Keratinocyte (primary cell): ENCODE results near the gene VCL. TPM values are rescaled to one million over a fixed set of nuclear protein-coding genes. Genes with fewer than 3 reads are reported as not detected.
A peak's percentile ranks its signal among the peaks of the same experiment; 100 is the strongest.

Experiments
- DNase-seq: peaks from one replicate; pipeline ENCODE4 v3.0.0-alpha.2; 2011; ENCODE audit warnings: low read depth, missing footprints, low spot score
- FAIRE-seq: peaks from 2 replicates; lab custom pipeline; 2011; peaks lifted over from hg19 to GRCh38; lab: Jason Lieb, UNC
- H2AFZ ChIP-seq: 2 replicates; pipeline ENCODE4 v1.6.0; 2012; ENCODE audit warnings: low read length, control low read depth, inconsistent platforms; ENCODE audit not compliant: control insufficient read depth
- H3K27ac ChIP-seq: 2 replicates; pipeline ENCODE4 v1.5.1; 2011; ENCODE audit warnings: low read length; ENCODE audit not compliant: control insufficient read depth, insufficient read depth
- H3K27me3 ChIP-seq: 3 replicates; pipeline ENCODE4 v1.6.0; 2011; ENCODE audit warnings: low read length; ENCODE audit not compliant: control insufficient read depth, insufficient read depth; ENCODE audit errors: extremely low read depth
- H3K36me3 ChIP-seq, 2 experiments: 2 replicates in 1 of 2; 3 replicates in 1 of 2; pipeline ENCODE4 v1.5.1; 2011; ENCODE audit warnings: low read length in 2 of 2, mild to moderate bottlenecking in 1 of 2; ENCODE audit not compliant: control insufficient read depth in 2 of 2, insufficient read depth in 2 of 2; ENCODE audit errors: extremely low read depth in 1 of 2
- H3K4me1 ChIP-seq: 3 replicates; pipeline ENCODE4 v1.5.1; 2011; ENCODE audit warnings: low read length; ENCODE audit not compliant: control insufficient read depth, insufficient read depth; ENCODE audit errors: extremely low read depth
- H3K4me2 ChIP-seq: 3 replicates; pipeline ENCODE4 v1.6.0; 2011; ENCODE audit warnings: low read depth, low read length; ENCODE audit not compliant: control insufficient read depth, insufficient read depth; ENCODE audit errors: extremely low read depth
- H3K4me3 ChIP-seq, 3 experiments: fragments of 200-600 bp in 1 of 3; sonication (generic) in 1 of 3; 2 replicates in 2 of 3; 3 replicates in 1 of 3; pipeline ENCODE4 v1.5.1; 2011 to 2016; ENCODE audit warnings: low read length in 3 of 3, mild to moderate bottlenecking in 3 of 3, control low read depth in 2 of 3, inconsistent platforms in 1 of 3, low read depth in 1 of 3, mixed read lengths in 1 of 3, mixed run types in 1 of 3, moderate library complexity in 1 of 3; ENCODE audit not compliant: control insufficient read depth in 2 of 3, insufficient read depth in 2 of 3; ENCODE audit errors: extremely low read depth in 1 of 3
- H3K79me2 ChIP-seq: 2 replicates; pipeline ENCODE4 v1.6.0; 2012; ENCODE audit warnings: low read length; ENCODE audit not compliant: control insufficient read depth, insufficient read depth
- H3K9ac ChIP-seq: 3 replicates; pipeline ENCODE4 v1.6.0; 2011; ENCODE audit warnings: low read length; ENCODE audit not compliant: control insufficient read depth, insufficient read depth; ENCODE audit errors: extremely low read depth
- H3K9me1 ChIP-seq: 3 replicates; pipeline ENCODE4 v1.6.0; 2011; ENCODE audit warnings: low read length; ENCODE audit not compliant: control insufficient read depth, insufficient read depth; ENCODE audit errors: extremely low read depth
- H3K9me3 ChIP-seq: 2 replicates; pipeline ENCODE4 v1.5.1; 2012; ENCODE audit warnings: low read depth, low read length; ENCODE audit not compliant: control insufficient read depth
- H4K20me1 ChIP-seq: 3 replicates; pipeline ENCODE4 v1.6.0; 2011; ENCODE audit warnings: low read length; ENCODE audit not compliant: control insufficient read depth, insufficient read depth; ENCODE audit errors: extremely low read depth
- CTCF ChIP-seq, 3 experiments: IDR thresholded peaks in 1 of 3; conservative IDR thresholded peaks in 1 of 3; optimal IDR thresholded peaks in 1 of 3; 2 replicates in 2 of 3; 3 replicates in 1 of 3; pipeline versions ENCODE3 to v1.5.1; 2011; ENCODE audit warnings: low read length in 3 of 3, mild to moderate bottlenecking in 3 of 3, moderate library complexity in 2 of 3, control low read depth in 1 of 3, inconsistent platforms in 1 of 3; ENCODE audit not compliant: insufficient read depth in 2 of 3; ENCODE audit errors: extremely low read depth in 1 of 3
- EZH2 ChIP-seq: IDR thresholded peaks from one replicate; pipeline ENCODE4 v1.6.1; 2012; ENCODE audit warnings: inconsistent platforms, mild to moderate bottlenecking, low read length, moderate library complexity
- dilution Hi-C: fragments of 300-500 bp; cut with MboI; formaldehyde crosslinking; loops from one replicate; pipeline ENCODE4 v1.7.0; 2020; ENCODE audit warnings: low sequenced_read_pairs; ENCODE audit not compliant: extremely low pct_ligation_motif_present
- polyA plus RNA-seq, 5 experiments: library from polyadenylated mRNA; depleted of rRNA in 3 of 5; stranded (reverse) in 3 of 5; stranded (forward) in 1 of 5; unstranded in 1 of 5; fragments of >200 nt; gene quantifications; 1 replicate in 1 of 5; 2 replicates in 3 of 5; 3 replicates in 1 of 5; pipeline versions ENCODE4 v1.2.1 to v1.2.3, GENCODE V29; 2011 to 2012; ENCODE audit warnings: missing spikeins in 2 of 5, low read depth in 1 of 5, low replicate concordance in 1 of 5

Gene VCL
- polyA plus RNA-seq, 1 donor (not counting 4 experiments of a cell fraction or from before 2014, with no cell fraction given), result 102 TPM

- H4K20me1 ChIP-seq, result no peaks in the 10 kb centered on the region
- TF ChIP-seq CTCF (optimal IDR thresholded peaks at IDR 0.05 in 1 of 3, IDR thresholded peaks at IDR 0.05 in 1 of 3, conservative IDR thresholded peaks at IDR 0.05 in 1 of 3; ENCODE audit: extremely low read depth in 1 of 3, insufficient read depth in 2 of 3, low read length in 3 of 3), result no peak
- no peak for TF ChIP-seq EZH2
- H2AFZ ChIP-seq, result no peak overlapping the region
- H3K9me1 ChIP-seq, result peaks cover 3% of the 10 kb centered on the region
- H3K79me2 ChIP-seq, result peaks cover 90% of the 10 kb centered on the region
- no peak for DNase-seq
- H3K27ac ChIP-seq, result peak overlapping the region; percentile 47
- FAIRE-seq, result no peak
- H3K4me3 ChIP-seq, result no peak overlapping the region
- H3K9me3 ChIP-seq, result no peaks in the 10 kb centered on the region
- H3K9ac ChIP-seq, result peak overlapping the region; percentile 22
- peaks cover 27% of the 10 kb centered on the region for H3K4me1 ChIP-seq
- dilution Hi-C loops, result no loop called here
- H3K27me3 ChIP-seq, result no peaks in the 10 kb centered on the region
- H3K4me2 ChIP-seq, result no peak overlapping the region
- peaks cover 4 to 9% of the 10 kb centered on the region in 2 experiments for H3K36me3 ChIP-seq
Measured at GRCh38 chr10:74008212-74008731, 10.4 kb downstream of the VCL start.

DNA sequence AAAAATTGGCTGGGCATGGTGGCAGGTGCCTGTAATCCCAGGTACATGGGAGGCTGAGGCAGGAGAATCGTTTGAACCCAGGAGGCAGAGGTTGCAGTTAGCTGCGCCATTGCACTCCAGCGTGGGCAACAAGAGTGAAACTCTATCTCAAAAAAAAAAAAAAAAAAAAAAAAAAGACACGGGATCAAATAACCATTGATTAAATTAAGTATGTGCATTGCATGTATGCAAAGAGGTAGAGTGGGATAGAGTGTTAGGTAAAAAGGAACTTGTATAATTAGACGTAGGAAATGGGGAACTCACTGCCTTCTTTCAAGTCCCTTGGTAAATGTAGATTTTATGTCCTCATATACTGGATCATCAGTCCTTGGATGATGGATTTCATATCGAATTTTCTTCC lies 13.1 kb downstream of the VCL start:
- Histone ChIP-seq H3K9ac (no peak overlapping the region), H3K4me1 (peaks cover 27% of the 10 kb centered on the region), H2AFZ (no peak overlapping the region), H3K9me3 (no peaks in the 10 kb centered on the region), H3K4me3 (no peak overlapping the region), H4K20me1 (peaks cover 3% of the 10 kb centered on the region), H3K79me2 (peaks cover 94% of the 10 kb centered on the region), H3K27ac (no peak overlapping the region), H3K27me3 (no peaks in the 10 kb centered on the region), H3K9me1 (peaks cover 3% of the 10 kb centered on the region), H3K36me3 (peaks cover 4 to 11% of the 10 kb centered on the region in 2 experiments), H3K4me2 (no peak overlapping the region)
- dilution Hi-C loops, result no loop called here
- TF ChIP-seq EZH2 (no peak), CTCF (optimal IDR thresholded peaks at IDR 0.05 in 1 of 3, IDR thresholded peaks at IDR 0.05 in 1 of 3, conservative IDR thresholded peaks at IDR 0.05 in 1 of 3; ENCODE audit: extremely low read depth in 1 of 3, insufficient read depth in 2 of 3, low read length in 3 of 3) (no peak)
- DNase-seq, result no peak
- no peak for FAIRE-seq
